ENCODE measurements around the gene SLC6A1.

SLC6A1 gene

DNA sequence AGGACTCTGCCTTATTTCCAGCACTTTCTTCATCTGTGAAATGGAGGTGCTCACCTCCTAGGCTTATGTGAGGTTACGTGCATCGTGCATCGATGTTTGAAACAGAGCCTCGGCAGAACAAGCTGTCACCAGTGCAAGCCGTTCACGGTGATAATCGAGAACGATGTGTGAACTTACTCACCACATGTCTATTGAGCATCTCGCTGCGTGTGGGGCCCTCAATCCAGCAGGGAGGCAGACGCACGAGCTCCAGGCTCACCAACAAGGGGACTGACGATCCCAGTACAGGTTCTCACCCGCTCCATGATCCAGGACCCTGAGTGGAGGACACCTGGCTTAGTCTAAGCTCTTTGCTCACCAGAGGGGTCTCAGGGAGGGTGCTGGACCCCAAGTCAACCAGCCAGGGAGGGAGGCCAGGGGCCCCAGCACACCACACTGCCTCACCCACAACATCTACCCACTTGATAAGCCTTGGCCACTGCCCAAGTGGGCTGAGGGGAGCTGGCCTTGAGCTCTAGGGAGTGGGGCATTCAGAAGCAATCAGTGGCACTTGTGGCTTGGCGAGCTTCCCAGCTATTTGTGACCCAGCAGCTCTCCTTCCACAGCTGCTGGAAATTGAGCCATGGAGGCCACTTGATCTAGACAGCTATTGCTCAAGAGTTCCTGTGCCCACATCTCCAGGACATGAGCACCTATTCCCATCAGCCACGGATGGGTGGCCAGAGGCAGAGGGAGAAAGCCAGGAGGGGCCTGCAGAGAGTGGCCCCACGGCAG lies 34.4 kb upstream of the SLC6A1 start:
- TF ChIP-seq ZNF274 (IDR thresholded peaks at IDR 0.05; ENCODE audit: low read depth, low read length), result no peak
- no peak overlapping the region for H3K4me3 ChIP-seq (ENCODE audit: low read length)

- no peak for TF ChIP-seq ZNF274 (IDR thresholded peaks at IDR 0.05; ENCODE audit: low read depth, low read length)
- no peak overlapping the region for H3K4me3 ChIP-seq (ENCODE audit: low read length)
Measured at GRCh38 chr3:10960255-10960654, 32.3 kb upstream of the SLC6A1 start.

- no peak overlapping the region for H3K4me3 ChIP-seq (ENCODE audit: low read length)
- no peak for TF ChIP-seq ZNF274 (IDR thresholded peaks at IDR 0.05; ENCODE audit: low read depth, low read length)
Measured at GRCh38 chr3:10961921-10962320, 30.6 kb upstream of the SLC6A1 start.

GRCh38 chr3:10962481-10963036 lies 30.0 kb upstream of the SLC6A1 start:
- no peak overlapping the region for H3K4me3 ChIP-seq (ENCODE audit: low read length)
- no peak for TF ChIP-seq ZNF274 (IDR thresholded peaks at IDR 0.05; ENCODE audit: low read depth, low read length)

- no peak for TF ChIP-seq ZNF274 (IDR thresholded peaks at IDR 0.05; ENCODE audit: low read depth, low read length)
- no peak overlapping the region for H3K4me3 ChIP-seq (ENCODE audit: low read length)
Measured at GRCh38 chr3:10964537-10965167, 27.9 kb upstream of the SLC6A1 start.

DNA sequence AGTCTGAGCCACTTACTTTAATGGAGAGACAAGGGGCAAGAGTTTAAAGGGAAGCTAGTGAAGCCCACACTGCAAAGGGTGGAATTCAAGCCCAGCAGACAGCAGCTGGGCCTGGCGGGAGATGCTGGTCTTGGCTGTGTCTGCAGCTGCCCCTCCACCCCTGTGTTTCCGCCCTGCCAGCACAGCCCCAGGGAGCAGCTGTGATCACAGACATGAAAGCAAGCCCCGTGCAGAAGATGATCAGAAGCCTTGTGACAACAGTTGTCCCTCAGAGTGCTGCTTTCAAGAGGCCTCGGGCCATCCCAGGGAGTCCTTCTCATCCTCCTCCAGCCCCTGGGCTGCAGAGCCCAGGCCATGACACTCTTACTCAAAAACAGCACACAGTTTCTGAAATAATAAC lies 24.1 kb upstream of the SLC6A1 start:
- H3K4me3 ChIP-seq (ENCODE audit: low read length), result no peak overlapping the region
- TF ChIP-seq ZNF274 (IDR thresholded peaks at IDR 0.05; ENCODE audit: low read depth, low read length), result no peak

DNA sequence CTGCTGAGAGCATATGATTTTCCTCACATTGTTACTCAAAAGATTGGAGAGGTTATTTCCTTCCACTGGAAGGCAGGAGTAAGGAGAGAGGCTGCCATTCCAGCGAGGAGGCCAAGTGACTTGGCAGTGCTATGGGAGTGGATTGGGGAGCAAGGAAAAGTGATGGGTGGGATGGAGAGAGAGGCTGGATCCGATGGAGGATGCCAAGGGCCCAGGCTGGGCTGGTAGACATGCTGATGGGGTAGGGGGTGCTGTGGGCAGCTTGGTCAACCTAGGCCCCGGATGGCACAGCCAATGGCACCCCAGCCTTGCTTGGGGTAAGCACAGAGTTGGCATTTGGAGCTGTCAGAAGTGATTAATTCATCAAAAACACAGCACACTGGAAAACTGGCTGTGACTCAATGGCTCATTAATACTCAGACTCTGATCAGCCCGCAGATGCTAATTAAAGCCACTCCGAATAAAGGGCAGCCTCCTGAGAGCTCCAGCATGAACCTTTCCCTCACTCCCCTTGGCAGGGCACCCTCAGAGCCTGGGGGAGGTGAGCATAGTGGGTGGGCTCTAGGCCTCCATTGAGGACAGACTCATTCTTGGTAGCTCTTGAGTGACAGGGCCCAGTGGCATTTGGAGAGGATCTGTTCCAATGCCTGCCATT lies 22.1 kb upstream of the SLC6A1 start:
- TF ChIP-seq ZNF274 (IDR thresholded peaks at IDR 0.05; ENCODE audit: low read depth, low read length), result no peak
- no peak overlapping the region for H3K4me3 ChIP-seq (ENCODE audit: low read length)

- no peak for TF ChIP-seq ZNF274 (IDR thresholded peaks at IDR 0.05; ENCODE audit: low read depth, low read length)
- H3K4me3 ChIP-seq (ENCODE audit: low read length), result no peak overlapping the region
Measured at GRCh38 chr3:10972072-10972782, 20.3 kb upstream of the SLC6A1 start.

- TF ChIP-seq ZNF274 (IDR thresholded peaks at IDR 0.05; ENCODE audit: low read depth, low read length), result no peak
Measured at GRCh38 chr3:10973046-10973595, 19.4 kb upstream of the SLC6A1 start.

GRCh38 chr3:10974131-10974530 lies 18.4 kb upstream of the SLC6A1 start:
- no peak overlapping the region for H3K4me3 ChIP-seq (ENCODE audit: low read length)
- TF ChIP-seq ZNF274 (IDR thresholded peaks at IDR 0.05; ENCODE audit: low read depth, low read length), result no peak

More at GRCh38 chr3:10973046-10973595, 19.4 kb upstream of the SLC6A1 start:
- no peak overlapping the region for H3K4me3 ChIP-seq (ENCODE audit: low read length)

GRCh38 chr3:10974746-10975375 lies 17.7 kb upstream of the SLC6A1 start:
- no peak for TF ChIP-seq ZNF274 (IDR thresholded peaks at IDR 0.05; ENCODE audit: low read depth, low read length)
- no peak overlapping the region for H3K4me3 ChIP-seq (ENCODE audit: low read length)

DNA sequence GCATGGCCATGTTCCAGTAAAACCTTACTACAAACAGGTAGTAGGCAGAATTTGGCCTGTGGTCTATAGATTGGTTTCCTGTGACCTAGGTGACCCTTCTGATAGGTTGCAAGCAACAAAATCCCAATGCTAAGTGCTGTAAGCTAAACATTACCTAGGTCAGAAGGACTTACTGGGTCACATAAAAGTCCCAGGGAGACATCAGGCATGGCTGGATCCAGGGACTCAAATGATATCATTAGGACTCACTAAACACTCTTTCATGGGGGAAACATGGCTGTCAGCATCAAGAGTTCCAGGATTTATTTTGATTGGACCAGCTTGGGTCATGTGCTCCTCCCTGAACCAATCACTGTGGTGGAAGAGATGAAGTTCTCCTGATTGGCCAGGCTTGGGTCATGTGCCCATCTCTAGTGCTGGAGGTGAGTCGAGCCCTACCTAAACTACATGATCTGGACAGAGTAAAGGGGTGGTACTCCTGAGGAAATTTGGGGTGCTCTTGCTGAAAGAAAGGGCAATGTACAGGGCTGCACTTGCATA lies 16.8 kb upstream of the SLC6A1 start:
- no peak for TF ChIP-seq ZNF274 (IDR thresholded peaks at IDR 0.05; ENCODE audit: low read depth, low read length)
- H3K4me3 ChIP-seq (ENCODE audit: low read length), result no peak overlapping the region

- no peak for TF ChIP-seq ZNF274 (IDR thresholded peaks at IDR 0.05; ENCODE audit: low read depth, low read length)
- H3K4me3 ChIP-seq (ENCODE audit: low read length), result no peak overlapping the region
Measured at GRCh38 chr3:10976770-10977169, 15.8 kb upstream of the SLC6A1 start.
